MCF 10A (cell line): ENCODE measurements around the gene MARCHF2. TPM values are rescaled to one million over a fixed set of nuclear protein-coding genes. Genes with fewer than 3 reads are reported as not detected.
A peak's percentile ranks its signal among the peaks of the same experiment; 100 is the strongest.

Source experiments
- BruUV-seq: library from RNA; stranded (reverse); fragments of 400-500 nt; replicated peaks from 2 replicates; lab custom pipeline; 2021; lab: Mats Ljungman, UMichigan
- CTCF ChIA-PET: fragments of 300-600 bp; sonication (Branson Sonifier 250); formaldehyde crosslinking; extraction: SDS; loops from one replicate; lab custom pipeline; 2021; ENCODE audit warnings: antibody characterized with exemption, inconsistent platforms; lab: Yijun Ruan, JAX
- POLR2A ChIA-PET: fragments of 300-600, 350-650 bp; sonication (Branson Sonifier 250); formaldehyde crosslinking; extraction: SDS; loops from one replicate; lab custom pipeline; 2020; ENCODE audit warnings: antibody characterized with exemption, inconsistent platforms; lab: Yijun Ruan, JAX
- DNase-seq: peaks from one replicate; pipeline ENCODE4 v3.0.0-alpha.2; 2018; ENCODE audit not compliant: unreplicated experiment
- H3K27ac Mint-ChIP-seq: one replicate; pipeline ENCODE4 v1.8.0; 2022; ENCODE audit warnings: mild to moderate bottlenecking, low read depth, mixed read lengths; ENCODE audit not compliant: unreplicated experiment
- H3K27me3 Mint-ChIP-seq: one replicate; pipeline ENCODE4 v1.8.0; 2022; ENCODE audit warnings: mixed read lengths; ENCODE audit not compliant: insufficient read depth, unreplicated experiment
- H3K36me3 Mint-ChIP-seq: one replicate; pipeline ENCODE4 v1.8.0; 2022; ENCODE audit warnings: mild to moderate bottlenecking, moderate library complexity, mixed read lengths; ENCODE audit not compliant: insufficient read depth, unreplicated experiment
- H3K4me1 Mint-ChIP-seq: one replicate; pipeline ENCODE4 v1.8.0; 2022; ENCODE audit warnings: mixed read lengths; ENCODE audit not compliant: insufficient read depth, unreplicated experiment
- H3K4me3 Mint-ChIP-seq: one replicate; pipeline ENCODE4 v1.8.0; 2022; ENCODE audit warnings: mild to moderate bottlenecking, moderate library complexity, mixed read lengths; ENCODE audit not compliant: unreplicated experiment
- H3K9me3 Mint-ChIP-seq: one replicate; pipeline ENCODE4 v1.8.0; 2022; ENCODE audit warnings: mixed read lengths; ENCODE audit not compliant: unreplicated experiment
- CTCF ChIP-seq: fragments of 200-600 bp; IDR thresholded peaks from one replicate; pipeline ENCODE4 v1.8.0; 2022; ENCODE audit warnings: antibody characterized with exemption, mild to moderate bottlenecking; ENCODE audit not compliant: unreplicated experiment
- intact Hi-C: fragments of 100-400 bp; cut with micrococcal nuclease; formaldehyde crosslinking; loops from 2 replicates; pipeline ENCODE4 v1.14.1; 2022
- total RNA-seq: library from RNA; stranded (reverse); gene quantifications from 2 replicates; pipeline ENCODE4 v1.2.3, GENCODE V29; 2022

The MARCHF2 gene
- total RNA-seq, 1 experiment from 2014 or later: 8.3 TPM

DNA sequence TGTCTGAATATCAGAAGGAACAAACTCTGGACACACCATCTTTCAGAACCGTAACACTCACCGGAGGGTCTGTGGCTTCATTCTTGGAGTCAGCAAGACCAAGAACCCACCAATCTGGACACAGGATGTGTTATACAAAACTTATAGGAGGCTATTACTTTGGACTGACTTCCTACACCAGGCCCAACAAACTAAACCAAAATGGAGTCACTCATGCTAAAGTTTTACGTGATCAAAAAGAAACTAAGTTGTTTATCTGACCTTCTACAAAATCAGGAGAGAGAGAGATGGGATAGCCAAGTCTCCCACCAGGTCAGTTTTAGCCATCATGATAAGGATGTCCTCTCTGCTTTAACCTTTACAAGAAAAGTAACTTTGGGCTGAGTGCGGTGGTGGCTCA, 26.1 kb upstream of the MARCHF2 start:
- H3K27me3 Mint-ChIP-seq: no peaks in the 10 kb centered on the region
- no TSS peak for BruUV-seq
- intact Hi-C loops: no loop called here
- ChIA-PET POLR2A (interaction anchor here (1.2 kb wide), 1 partner anchor 66 kb away, joined by 4 read pairs; the partner anchor contains the start of genes NDUFA7 and RPS28), CTCF (interaction anchor here (0.7 to 1.2 kb wide), 2 partner anchors 8 to 21 kb away, joined by 3 read pairs; no protein-coding TSS in a partner anchor)
- peaks cover 8% of the 10 kb centered on the region for H3K36me3 Mint-ChIP-seq
- no peaks in the 10 kb centered on the region for H3K9me3 Mint-ChIP-seq
- no peak for DNase-seq
- TF ChIP-seq CTCF: no peak
- H3K27ac Mint-ChIP-seq: no peak overlapping the region
- no peak overlapping the region for H3K4me3 Mint-ChIP-seq
- no peaks in the 10 kb centered on the region for H3K4me1 Mint-ChIP-seq

DNA sequence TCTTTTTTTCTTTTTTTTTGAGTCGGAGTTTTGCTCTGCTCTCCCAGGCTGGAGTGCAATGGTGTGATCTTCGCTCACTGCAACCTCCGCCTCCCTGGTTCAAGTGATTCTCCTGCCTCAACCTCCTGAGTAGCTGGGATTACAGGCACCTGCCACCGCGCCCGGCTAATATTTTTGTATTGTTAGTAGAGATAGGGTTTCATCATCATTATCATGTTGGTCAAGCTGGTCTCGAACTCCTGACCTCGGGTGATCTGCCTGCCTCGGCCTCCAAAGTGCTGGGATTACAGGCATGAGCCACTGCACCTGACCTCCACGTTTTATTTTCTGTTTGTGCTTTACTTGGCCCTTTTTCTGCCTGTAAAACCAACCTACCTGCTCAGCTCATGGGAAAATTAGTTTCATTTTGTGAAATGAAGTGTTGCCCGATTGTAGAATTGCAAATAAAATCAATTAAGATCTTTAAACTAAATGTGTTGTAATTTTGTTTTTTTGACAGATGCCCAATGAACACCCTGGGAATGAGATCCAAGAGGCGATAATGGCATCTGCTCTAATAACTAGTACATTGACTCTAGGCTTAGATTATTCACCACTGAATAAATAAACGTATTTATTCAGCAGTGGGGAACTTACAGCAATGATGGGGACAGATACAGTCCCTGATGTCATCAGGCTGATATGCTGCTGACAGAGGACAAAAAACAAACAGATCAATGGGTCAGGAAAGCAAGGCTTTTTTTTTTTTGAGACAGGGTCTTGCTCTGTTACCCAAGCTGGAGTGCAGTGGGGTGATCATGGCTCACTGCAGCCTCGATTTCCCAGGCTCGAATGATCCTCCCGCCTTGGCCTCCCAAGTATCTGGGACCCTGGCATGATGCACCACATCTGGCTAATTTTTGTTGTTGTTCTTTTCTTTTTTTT, 25.2 kb upstream of the MARCHF2 start:
- ChIA-PET POLR2A (interaction anchor here (0.7 to 1.2 kb wide), 2 partner anchors 28 to 67 kb away, joined by 3 to 4 read pairs; partner anchors contain the start of genes NDUFA7 and RPS28), CTCF (interaction anchor here (0.6 to 1.2 kb wide), 4 partner anchors 9 to 850 kb away, joined by 3 to 4 read pairs (median 3); no protein-coding TSS in a partner anchor)
- no peak for DNase-seq
- no peaks in the 10 kb centered on the region for H3K9me3 Mint-ChIP-seq
- no peak overlapping the region for H3K4me3 Mint-ChIP-seq
- H3K4me1 Mint-ChIP-seq: peaks cover 2% of the 10 kb centered on the region
- intact Hi-C loops: no loop called here
- no peaks in the 10 kb centered on the region for H3K27me3 Mint-ChIP-seq
- peaks cover 11% of the 10 kb centered on the region for H3K36me3 Mint-ChIP-seq
- no peak overlapping the region for H3K27ac Mint-ChIP-seq
- BruUV-seq: TSS peak; percentile 6
- no peak for TF ChIP-seq CTCF

DNA sequence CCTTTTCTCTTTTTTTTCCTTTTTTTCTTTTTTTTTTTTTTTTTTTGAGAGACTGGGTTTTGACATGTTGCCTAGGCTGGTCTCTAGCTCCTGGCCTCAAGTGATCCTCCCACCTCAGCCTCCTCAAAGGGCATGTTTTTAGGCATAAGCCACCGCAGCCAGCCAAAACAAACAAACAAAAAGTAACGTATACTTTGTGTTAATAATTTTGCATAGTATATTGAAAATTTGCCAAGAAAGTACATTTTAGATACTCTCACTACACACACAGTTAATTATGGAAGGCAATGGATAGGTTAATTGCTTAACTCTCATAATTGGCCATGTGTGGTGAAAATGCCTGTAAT, 24.5 kb upstream of the MARCHF2 start:
- H3K9me3 Mint-ChIP-seq: no peaks in the 10 kb centered on the region
- CTCF ChIA-PET: interaction anchor here (0.6 to 0.7 kb wide), 3 partner anchors 102 to 851 kb away, joined by 3 to 4 read pairs (median 3); no protein-coding TSS in a partner anchor
- peaks cover 7% of the 10 kb centered on the region for H3K4me1 Mint-ChIP-seq
- no TSS peak for BruUV-seq
- no peak for TF ChIP-seq CTCF
- DNase-seq: no peak
- H3K27ac Mint-ChIP-seq: no peak overlapping the region
- H3K4me3 Mint-ChIP-seq: no peak overlapping the region
- POLR2A ChIA-PET: interaction anchor here (2.3 kb wide), 1 partner anchor 23 kb away, joined by 31 read pairs; the partner anchor contains the start of gene ANGPTL4
- H3K36me3 Mint-ChIP-seq: peaks cover 15% of the 10 kb centered on the region
- no peaks in the 10 kb centered on the region for H3K27me3 Mint-ChIP-seq
- intact Hi-C loops: no loop called here
